ENCODE measurements around the gene APBB1IP.

- no peak for TF ChIP-seq CTCF (IDR thresholded peaks at IDR 0.05)
- no peak for TF ChIP-seq EZH2 (IDR thresholded peaks at IDR 0.05)
- no peak for TF ChIP-seq EZH2phosphoT487 (IDR thresholded peaks at IDR 0.05)
Observed at GRCh38 chr10:26528048-26528447, 89.9 kb downstream of the APBB1IP start.
